Measurements from ENCODE around the gene ACAP1.

GRCh38 chr17:7396147-7396546 is 59.8 kb downstream of the ACAP1 start:
- TF ChIP-seq CTCF (IDR thresholded peaks at IDR 0.05; ENCODE audit: low read length) (no peak), EZH2 (IDR thresholded peaks at IDR 0.05; ENCODE audit: borderline replicate concordance, low read length) (no peak)
